ENCODE data around the gene DPP10.

GRCh38 chr2:115070002-115070401 lies 627.6 kb downstream of the DPP10 start:
- TF ChIP-seq EZH2 (IDR thresholded peaks at IDR 0.05; ENCODE audit: borderline replicate concordance, low read depth, low read length, severe bottlenecking) = no peak
- no peak for TF ChIP-seq CTCF (IDR thresholded peaks at IDR 0.05; ENCODE audit: borderline replicate concordance, extremely low read depth, low read length, poor library complexity, severe bottlenecking)

All from DND-41 (cell line).